ENCODE results near the gene GTF2IRD2.
"Not testable (repeated sequence)": the region's sequence is repeated elsewhere in the genome, so short reads cannot be mapped to it uniquely, and the experiment has no call there.

GTF2IRD2 gene

DNA sequence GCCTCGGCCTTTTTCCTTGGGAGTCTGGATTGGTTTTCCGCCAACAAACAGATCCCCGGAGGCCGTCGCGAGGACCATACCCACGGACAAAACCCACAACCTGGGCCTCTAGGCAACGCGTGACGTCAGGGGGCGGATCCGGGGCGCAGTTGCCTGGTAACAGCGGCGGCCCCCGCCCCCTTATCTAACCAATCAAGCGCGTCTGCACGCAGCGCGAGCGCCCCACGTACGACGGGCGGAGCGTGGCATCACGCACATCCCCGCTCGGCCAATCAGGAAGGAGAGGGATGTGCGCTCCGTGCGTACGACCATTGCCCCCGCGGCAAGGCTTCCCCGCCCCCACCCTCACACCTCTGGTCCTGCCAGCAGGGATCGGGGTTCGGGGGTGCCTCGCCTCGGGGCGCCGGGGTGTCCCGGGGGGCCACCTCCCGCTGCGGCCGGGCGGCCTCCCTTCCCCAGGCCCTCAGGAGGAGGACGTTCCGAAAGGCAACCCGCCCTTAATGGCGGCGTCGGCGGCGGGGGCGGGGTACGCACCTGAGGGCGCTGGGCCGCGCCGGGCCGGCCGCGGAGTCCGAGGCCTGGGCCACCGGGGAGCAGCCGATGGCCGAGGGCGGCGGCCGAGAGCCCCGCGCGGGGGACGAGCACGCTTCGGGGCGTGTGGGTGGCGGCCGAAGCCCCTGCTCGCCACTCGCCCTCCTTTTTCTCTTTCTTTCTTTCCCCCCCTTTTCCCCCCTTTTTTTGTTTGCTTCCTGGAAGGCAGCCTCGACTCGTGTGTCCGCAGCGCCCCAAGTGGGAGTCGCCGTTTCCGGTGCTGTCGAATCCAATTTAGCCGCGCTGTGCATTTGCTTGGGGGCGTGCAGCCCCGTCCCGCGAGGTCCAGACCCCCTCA is at the start of gene GTF2IRD2:
TSS of gene GTF2IRD2 (minus strand) at position 773 of the 889 bp plus-strand sequence. CDS start 15,227 bp downstream, outside the sequence.
- intact Hi-C loops (cut with DNase I), result not testable (repeated sequence)
- peak in 18 of 42 donors; percentile 61 to 91 (median 80) for DNase-seq

GRCh38 chr7:74890158-74891123 is 39.0 kb upstream of the GTF2IRD2 start:
- peak in 41 of 42 donors; percentile 72 to 95 (median 91) for DNase-seq
- intact Hi-C loops (cut with DNase I), result not testable (repeated sequence)

GRCh38 chr7:74889518-74890129 is 38.2 kb upstream of the GTF2IRD2 start:
- DNase-seq, result not testable (repeated sequence)

GRCh38 chr7:74885295-74885694 is 33.9 kb upstream of the GTF2IRD2 start:
- DNase-seq; intact Hi-C loops (cut with DNase I): not testable (repeated sequence)

More at GRCh38 chr7:74889518-74890129, 38.2 kb upstream of the GTF2IRD2 start:
- intact Hi-C loops (cut with DNase I), result not testable (repeated sequence)

- DNase-seq; intact Hi-C loops (cut with DNase I): not testable (repeated sequence)
Measured at GRCh38 chr7:74882110-74882509, 30.7 kb upstream of the GTF2IRD2 start.

GRCh38 chr7:74874748-74875512 is 23.5 kb upstream of the GTF2IRD2 start:
- DNase-seq, result peak; percentile 38 to 85 (median 65)
- intact Hi-C loops (cut with DNase I), result not testable (repeated sequence)

DNA sequence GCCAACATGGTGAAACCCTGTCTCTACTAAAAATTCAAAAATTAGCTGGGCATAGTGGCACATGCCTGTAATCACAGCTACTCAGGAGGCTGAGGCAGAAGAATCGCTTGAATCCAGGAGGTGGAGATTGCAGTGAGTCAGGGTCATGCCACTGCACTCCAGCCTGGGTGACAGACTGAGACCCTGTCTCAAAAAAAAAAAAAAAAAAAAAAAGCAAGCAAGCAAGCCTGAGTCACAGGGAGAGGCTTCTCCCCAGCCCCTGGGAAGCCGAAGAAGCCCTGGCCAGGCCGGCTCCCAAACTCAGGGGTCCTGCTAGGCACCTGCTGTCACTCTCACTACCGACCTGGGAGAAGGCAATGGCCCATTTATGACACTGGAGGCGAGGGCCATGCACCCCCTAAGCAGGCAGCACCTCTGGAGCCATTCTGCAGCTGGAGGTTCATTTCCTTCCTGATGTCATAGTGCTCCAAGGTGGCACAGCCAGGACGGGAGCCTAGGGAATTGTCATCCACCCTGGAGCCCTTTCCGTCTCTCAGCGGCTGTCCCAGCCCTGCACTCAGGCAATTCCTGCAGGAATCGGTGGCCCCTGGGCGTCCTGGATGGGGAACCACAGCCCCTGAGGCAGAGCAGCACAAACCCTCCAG is 22.8 kb upstream of the GTF2IRD2 start:
- DNase-seq, result peak in 1 of 42 donors; percentile 9
- intact Hi-C loops (cut with DNase I), result not testable (repeated sequence)

GRCh38 chr7:74872542-74872941 is 21.1 kb upstream of the GTF2IRD2 start:
- intact Hi-C loops (cut with DNase I); DNase-seq: not testable (repeated sequence)

DNA sequence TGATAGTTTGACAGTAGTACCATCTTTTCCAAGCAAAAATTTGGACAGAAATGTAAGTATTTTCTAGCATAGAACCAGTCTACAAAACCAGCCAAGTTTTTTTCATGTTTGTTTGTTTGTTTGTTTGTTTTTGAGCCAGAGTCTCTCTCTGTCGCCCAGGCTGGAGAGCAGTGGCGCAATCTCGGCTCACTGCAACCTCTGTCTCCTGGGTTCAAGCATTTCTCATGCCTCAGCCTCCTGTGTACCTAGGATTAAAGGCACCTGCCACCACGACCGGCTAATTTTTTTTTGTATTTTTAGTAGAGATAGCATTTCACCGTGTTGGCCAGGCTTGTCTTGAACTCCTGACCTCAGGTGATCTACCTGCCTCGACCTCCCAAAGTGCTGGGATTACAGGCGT is 14.4 kb upstream of the GTF2IRD2 start:
- intact Hi-C loops (cut with DNase I); DNase-seq: not testable (repeated sequence)

- intact Hi-C loops (cut with DNase I); DNase-seq: not testable (repeated sequence)
Measured at GRCh38 chr7:74849853-74850252, 1.6 kb downstream of the GTF2IRD2 start.

GRCh38 chr7:74830411-74830810 is 21.0 kb downstream of the GTF2IRD2 start:
- intact Hi-C loops (cut with DNase I); DNase-seq: not testable (repeated sequence)

DNA sequence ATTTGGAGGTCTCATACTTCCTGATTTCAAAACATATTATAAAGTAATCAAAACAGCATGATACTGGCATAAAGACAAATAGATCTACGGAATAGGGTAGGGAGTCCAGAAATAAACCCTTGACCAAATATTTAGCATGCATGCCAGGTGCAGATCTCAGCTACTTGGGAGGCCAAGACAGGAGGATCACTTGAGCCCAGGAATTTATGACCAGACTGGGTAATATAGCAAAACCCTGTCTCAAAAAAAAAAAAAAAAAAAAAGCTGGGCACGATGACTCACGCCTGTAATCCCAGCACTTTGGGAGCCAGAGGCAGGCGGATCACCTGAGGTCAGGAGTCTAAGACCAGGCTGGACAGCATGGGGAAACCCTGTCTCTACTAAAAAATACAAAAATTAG is 21.4 kb downstream of the GTF2IRD2 start:
- intact Hi-C loops (cut with DNase I); DNase-seq: not testable (repeated sequence)

- DNase-seq; intact Hi-C loops (cut with DNase I): not testable (repeated sequence)
Measured at GRCh38 chr7:74821259-74821658, 30.1 kb downstream of the GTF2IRD2 start.

- intact Hi-C loops (cut with DNase I); DNase-seq: not testable (repeated sequence)
Measured at GRCh38 chr7:74820146-74820805, 31.1 kb downstream of the GTF2IRD2 start.

DNA sequence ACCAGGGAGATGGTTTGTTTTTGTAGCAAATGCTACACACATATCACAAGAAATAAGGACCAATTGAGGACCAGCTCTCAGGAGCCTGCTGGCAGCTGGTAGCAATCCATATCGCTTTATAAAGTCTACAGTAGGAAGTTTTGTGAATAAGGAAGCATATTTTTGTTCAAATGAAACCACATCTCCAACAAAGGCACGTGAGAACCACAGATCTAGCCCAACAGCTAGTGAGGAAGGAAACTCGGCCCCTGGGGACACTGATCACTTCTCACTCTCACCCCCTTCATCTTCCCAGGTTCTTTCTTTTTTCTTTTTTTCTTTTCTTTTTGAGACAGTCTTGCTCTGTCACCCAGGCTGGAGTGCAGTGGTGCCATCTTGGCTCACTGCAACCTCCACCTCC is 35.5 kb downstream of the GTF2IRD2 start:
- intact Hi-C loops (cut with DNase I); DNase-seq: not testable (repeated sequence)

- intact Hi-C loops (cut with DNase I), result not testable (repeated sequence)
- peak in 39 of 42 donors; percentile 11 to 71 (median 38) for DNase-seq
Measured at GRCh38 chr7:74798644-74799043, 52.8 kb downstream of the GTF2IRD2 start.

All from head of caudate nucleus (tissue), 42 donors.